GM12872 (cell line): ENCODE data around the gene SLC6A6.

Experiments
- CTCF ChIP-seq: IDR thresholded peaks from 3 replicates; pipeline ENCODE4 v1.5.1; 2011; ENCODE audit warnings: low read depth, mild to moderate bottlenecking, low read length, moderate library complexity; ENCODE audit not compliant: insufficient read depth

Gene SLC6A6

GRCh38 chr3:14524311-14524711 lies 121.9 kb downstream of the SLC6A6 start:
- TF ChIP-seq CTCF: no peak

GRCh38 chr3:14524920-14525660 lies 122.7 kb downstream of the SLC6A6 start:
- no peak for TF ChIP-seq CTCF

- TF ChIP-seq CTCF: no peak
Observed at GRCh38 chr3:14525685-14526631, 123.6 kb downstream of the SLC6A6 start.

- TF ChIP-seq CTCF: no peak
Observed at GRCh38 chr3:14528081-14528480, 125.7 kb downstream of the SLC6A6 start.

GRCh38 chr3:14531856-14532395 lies 129.5 kb downstream of the SLC6A6 start:
- TF ChIP-seq CTCF: no peak

- TF ChIP-seq CTCF: no peak
Observed at GRCh38 chr3:14532691-14533456, 130.5 kb downstream of the SLC6A6 start.
